GM19372 (cell line): ENCODE measurements around the gene TTLL11.
A peak's percentile ranks its signal among the peaks of the same experiment; 100 is the strongest.

Source experiments
- ATAC-seq: cut with Tn5 transposase; IDR thresholded peaks from one replicate; pipeline ENCODE4 v1.9.1; 2021; ENCODE audit warnings: mild to moderate bottlenecking, low read depth, moderate library complexity; ENCODE audit not compliant: unreplicated experiment

The TTLL11 gene

GRCh38 chr9:122111413-122112085 is 18.4 kb upstream of the TTLL11 start:
- no peak for ATAC-seq

DNA sequence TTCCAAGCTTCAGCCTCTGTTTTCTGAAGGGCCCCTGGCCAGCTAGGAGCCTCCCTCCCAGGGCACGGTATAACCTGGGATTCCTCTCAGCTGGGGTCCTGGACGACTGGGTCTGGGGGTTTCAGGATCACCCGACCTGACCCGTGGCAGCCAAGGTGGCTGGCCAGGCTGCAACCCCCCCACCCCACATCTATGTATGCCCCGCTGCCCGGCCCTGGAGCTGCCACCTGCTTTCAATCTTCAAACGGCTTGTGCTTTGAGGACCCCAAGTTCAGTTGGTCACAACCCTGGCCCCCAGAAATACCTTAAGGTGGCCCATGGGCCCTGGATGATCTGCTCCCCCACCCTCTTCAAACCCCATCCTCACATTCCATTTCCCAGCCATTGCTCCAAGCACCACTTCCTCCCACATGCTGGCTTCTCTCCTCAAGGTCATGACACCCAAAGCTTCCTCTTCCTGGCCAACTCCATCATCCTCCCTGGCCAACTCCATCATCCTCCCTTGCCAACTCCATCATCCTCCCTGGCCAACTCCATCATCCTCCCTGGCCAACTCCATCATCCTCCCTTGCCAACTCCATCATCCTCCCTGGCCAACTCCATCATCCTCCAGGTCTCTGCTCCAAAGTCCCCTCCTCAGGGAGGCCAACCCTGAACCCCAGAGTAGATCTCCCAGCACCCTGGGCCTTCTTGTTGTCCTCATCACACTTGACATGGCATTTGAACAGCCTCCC is 17.2 kb upstream of the TTLL11 start:
- no peak for ATAC-seq

DNA sequence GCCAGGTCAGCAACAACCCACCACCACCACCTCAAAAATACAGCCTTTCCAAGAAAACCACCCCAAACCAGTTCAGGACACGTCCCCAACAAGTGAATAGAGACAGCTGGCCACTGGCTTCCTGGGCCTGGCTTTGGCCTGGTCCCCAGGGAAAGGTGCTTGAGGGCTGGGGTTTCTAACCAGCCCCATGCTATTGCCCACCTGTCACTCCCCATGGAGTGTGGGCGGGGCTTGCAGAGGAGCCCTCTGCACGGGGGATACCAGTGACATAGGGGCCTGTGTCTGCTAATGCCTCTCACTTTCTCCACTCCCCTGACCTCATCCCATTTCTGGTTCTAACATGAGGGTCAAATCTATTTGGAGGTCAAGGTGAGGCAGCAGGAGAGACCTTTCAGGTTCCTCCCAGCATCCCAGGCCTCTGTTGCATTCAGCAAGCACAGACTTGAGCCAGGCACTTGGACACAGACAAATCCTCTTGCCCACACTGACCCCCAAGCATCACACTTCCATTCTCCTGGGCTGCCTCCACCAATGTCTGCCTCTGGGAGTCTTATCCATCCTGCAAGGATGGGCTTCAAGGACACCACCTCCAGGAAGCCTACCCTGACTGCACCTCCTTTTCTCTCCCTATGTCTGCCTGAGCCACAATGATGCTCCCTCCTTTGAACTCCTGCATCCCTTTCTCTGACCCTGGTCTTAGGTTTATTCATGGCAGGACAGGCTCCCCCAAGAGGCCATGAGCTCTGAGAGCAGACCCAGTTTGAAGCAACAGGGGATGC is 16.1 kb upstream of the TTLL11 start:
- ATAC-seq: no peak

DNA sequence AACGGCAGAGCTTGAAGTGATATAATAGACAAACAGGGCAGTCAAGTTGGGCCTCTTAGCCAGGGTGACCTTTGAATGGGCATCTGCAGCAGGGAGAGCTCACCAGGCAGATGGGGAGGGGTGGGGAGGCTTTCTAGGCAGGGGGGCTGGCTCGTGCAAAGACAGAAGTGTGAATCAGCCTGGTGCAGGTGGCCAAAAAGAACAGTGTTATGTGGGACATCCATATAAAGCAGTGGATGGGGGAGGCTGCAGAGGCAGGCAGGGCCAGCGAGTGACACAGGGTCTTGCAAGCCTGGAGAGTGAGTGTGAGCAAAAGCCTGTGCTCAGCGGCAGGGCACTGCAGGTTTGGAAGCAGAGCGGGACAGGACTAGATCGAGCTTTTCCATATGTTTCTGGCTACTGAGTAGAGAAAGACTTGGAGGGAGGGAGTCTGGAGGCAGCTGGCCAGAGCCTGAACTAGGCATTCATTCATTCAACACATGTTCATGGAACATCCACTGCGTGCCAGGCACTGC is 14.2 kb upstream of the TTLL11 start:
- no peak for ATAC-seq

GRCh38 chr9:122106576-122106975 is 13.5 kb upstream of the TTLL11 start:
- no peak for ATAC-seq

- no peak for ATAC-seq
Observed at GRCh38 chr9:122103985-122104384, 10.9 kb upstream of the TTLL11 start.

- ATAC-seq: no peak
Observed at GRCh38 chr9:122102156-122102555, 9.0 kb upstream of the TTLL11 start.

DNA sequence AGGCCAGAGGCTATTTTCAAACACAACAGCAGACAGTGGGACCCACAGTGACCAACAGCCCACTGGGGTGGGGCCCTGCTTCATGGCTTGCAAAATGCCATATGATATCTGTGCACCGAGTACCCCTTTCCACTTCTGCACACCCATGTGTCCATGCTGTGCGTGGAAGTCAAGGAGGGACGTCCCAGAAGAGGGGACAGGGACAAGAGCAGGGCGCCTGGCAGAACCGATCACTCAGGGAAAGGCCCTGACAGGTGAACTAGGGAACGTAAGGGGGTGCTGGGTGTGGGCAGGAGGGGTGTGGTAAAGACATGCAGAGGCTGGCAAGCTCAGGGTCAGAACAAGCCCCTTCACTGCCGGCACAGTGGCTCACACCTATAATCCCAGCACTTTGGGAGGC is 7.6 kb upstream of the TTLL11 start:
- ATAC-seq: no peak

- peak; percentile 71 for ATAC-seq
Observed at GRCh38 chr9:122099271-122099869, 6.3 kb upstream of the TTLL11 start.

DNA sequence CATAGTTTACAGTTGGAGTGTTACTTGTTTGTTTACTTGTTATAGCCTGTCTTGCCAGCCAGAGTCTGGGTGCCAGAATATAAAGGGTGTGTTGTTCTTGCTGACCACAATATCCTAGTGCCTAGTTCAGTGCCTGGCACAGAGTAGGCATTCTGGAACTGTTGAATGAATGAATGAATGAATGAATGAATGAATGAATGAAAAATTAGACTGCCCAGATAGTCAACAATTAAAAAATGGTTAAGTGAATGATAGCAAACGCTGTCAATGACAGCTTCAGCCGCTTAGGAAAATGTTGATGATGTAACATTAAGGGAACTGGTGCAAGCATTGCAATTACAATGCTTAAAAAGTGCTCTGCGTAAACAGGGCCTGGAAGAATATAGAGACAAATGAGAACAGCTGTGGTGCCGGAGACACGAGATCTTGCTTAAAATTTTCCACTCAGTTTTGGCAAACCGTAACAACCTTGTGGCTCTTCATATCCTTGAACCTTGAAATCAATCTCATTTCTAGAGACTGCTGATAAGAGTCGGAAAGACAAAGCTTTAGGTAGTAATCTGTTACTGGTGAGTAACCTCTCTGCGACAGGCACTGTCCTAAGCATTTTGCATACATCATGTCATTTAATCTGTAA is 4.7 kb upstream of the TTLL11 start:
- no peak for ATAC-seq

DNA sequence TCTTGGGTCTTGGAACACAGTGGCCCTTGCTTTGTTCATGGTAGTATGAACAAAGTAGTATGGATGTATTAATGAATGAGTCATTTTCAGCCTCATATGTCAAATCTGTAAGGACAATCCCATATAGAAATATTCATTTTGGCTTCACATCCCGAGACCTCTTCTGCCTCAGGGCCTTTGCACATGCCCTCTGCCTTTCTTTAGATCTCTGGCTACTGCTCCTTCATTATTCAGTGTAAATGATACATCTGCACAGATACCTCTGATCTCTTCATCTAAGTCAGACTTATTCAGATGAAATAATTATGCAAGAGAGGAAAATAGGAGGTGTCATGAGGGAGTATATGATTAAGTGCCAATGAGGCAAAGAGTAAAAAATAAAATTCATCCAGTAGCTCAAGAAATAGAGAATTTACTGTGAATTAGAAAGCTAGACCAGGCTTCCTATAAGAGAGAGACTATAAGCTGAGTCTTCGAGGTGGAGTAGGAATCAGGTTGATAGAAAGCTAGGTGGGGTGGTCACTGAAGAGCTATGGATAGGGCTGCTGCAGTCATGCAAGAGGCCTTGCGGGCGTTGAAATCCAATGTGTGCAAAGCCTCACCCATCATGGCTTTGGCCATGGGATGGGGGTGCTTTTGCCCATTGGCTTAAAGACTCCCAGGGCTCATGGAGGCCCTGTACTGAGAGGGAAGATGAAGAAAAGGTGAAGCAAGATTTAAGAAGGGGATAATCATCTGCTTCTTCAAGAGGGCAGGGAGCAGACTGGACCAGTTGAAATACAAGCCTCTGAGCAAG is 3.7 kb upstream of the TTLL11 start:
- ATAC-seq: no peak

- ATAC-seq: no peak
Observed at GRCh38 chr9:122095010-122095767, 2.1 kb upstream of the TTLL11 start.

DNA sequence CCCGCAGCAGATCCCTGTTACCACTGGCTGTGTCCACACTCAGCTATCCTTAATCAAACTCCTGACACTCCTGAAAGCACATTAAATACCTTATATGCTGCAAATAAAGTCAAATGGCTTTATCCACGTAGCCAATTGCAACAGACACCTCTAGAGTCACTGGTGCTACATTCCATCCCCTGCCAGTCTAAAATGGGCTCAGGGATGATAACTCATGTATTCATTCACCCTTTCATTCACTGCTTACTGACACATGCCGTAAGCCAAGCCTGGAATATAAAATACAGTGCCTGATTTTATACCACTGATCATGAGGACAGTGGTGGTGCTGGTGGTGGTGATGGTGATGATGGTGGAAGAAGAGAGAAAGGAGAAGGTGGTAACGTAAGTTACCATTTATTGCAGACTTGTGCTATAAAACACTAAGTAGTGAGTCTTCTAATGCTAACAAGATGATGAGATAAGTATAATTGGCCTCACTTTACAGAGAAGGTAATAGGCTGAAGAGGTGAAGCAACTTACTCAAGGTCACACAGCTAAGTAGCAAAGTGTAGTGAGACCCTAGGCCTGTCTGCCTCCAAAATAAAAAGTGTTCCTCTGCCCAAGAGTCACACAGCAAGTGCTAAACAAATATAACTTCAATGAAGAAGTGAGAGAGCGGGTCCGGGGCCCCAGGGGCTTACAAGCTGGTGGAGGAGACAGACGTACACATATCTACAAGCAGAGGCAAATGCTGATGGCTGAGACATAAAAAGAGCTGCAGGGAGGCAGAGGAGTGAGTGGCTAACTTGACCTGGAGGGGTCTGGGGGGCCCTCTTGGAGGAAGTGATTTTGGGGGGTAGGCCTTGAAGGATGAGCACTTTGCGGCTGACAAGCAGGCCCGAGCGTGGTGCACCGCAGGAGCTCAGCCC is 1.2 kb downstream of the TTLL11 start:
- no peak for ATAC-seq

DNA sequence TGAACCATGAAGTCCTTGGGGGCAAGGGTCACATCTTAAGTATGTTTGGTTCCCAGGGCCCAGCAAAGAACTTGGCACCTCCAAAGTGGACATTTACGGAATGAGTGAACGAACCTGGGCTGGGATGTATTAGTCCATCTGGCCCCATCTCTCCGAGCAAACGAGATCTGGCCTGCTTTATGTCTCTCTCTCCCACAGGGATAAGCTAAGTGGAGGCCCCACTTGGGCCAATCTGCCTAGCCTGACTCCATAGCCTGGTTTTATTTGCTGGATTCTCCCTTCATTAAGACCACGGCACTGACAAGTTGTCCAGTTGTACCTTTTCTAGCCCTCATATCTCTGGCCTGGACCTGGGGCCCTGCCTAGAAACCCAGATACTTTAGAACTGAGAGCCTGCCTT is 2.1 kb downstream of the TTLL11 start:
- ATAC-seq: no peak

GRCh38 chr9:122090287-122090883 is 2.7 kb downstream of the TTLL11 start:
- ATAC-seq: no peak

DNA sequence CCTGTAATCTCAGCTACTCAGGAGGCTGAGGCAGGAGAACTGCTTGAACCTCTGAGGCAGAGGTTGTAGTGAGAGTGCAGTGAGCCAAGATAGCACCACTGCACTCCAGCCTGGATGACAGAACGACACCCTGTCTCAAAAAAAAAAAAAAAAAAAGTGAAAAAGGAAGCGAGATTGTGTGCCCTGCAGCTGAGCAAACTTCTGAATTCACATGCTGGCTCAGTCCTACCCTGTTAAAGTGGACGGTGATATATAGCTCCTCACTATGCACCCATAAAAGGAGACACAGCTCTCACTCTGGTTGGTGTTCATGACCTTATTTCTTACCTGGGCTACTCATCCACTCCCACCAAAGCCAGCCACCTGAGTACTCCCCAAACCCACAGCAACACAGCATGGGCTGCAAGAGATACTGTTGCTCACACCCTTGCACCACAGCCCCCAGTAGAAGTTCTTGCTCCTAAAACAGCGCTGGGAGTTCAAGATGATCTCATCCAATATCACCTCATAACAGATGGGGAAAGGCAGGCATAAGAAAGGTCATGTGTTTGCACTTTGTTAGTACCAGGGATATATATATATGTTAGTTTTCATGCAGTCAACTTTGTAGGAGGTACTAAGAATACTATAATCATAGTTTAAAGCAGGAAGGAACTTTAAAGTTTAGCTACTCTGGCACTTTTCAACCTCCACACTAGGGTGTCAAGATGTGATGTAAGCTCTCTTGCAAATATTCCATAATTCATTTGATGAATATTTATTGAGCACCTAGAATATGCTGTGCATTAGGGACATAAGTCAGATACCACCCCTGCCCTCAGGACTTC is 4.0 kb downstream of the TTLL11 start:
- ATAC-seq: no peak
